Esophagus muscularis mucosa (tissue), 4 donors: ENCODE results near the gene ITPKC. TPM values are rescaled to one million over a fixed set of nuclear protein-coding genes. Genes with fewer than 3 reads are reported as not detected.
A peak's percentile ranks its signal among the peaks of the same experiment; 100 is the strongest.

ENCODE experiments used
- DNase-seq: peaks from one replicate; pipeline ENCODE4 v3.0.0-alpha.2; 2017; ENCODE audit errors: extremely low spot score
- H3K27ac ChIP-seq, 4 donors: fragments of 200-600 bp; sonication (generic); replicated peaks in 1 of 4; 1 replicate in 3 of 4; 2 replicates in 1 of 4; pipeline ENCODE4 v1.5.1; 2016 to 2019; ENCODE audit warnings: mild to moderate bottlenecking in 1 of 4
- H3K27me3 ChIP-seq, 4 donors: fragments of 200-600 bp; sonication (generic); one replicate each; pipeline versions ENCODE4 v1.5.1 to v1.6.0; 2016 to 2019
- H3K36me3 ChIP-seq, 4 donors: fragments of 200-600 bp; sonication (generic); one replicate each; pipeline ENCODE4 v1.5.1; 2016 to 2019
- H3K4me1 ChIP-seq, 4 donors: fragments of 200-600 bp; sonication (generic); one replicate each; pipeline ENCODE4 v1.5.1; 2016 to 2019
- H3K4me3 ChIP-seq, 4 donors: fragments of 200-600 bp; sonication (generic); 1 replicate in 2 of 4; 2 replicates in 2 of 4; pipeline ENCODE4 v1.5.1; 2016 to 2019; ENCODE audit warnings: mild to moderate bottlenecking in 4 of 4, moderate library complexity in 1 of 4
- H3K9me3 ChIP-seq, 4 donors: fragments of 200-600 bp; sonication (generic); 1 replicate in 3 of 4; 2 replicates in 1 of 4; pipeline ENCODE4 v1.5.1; 2016 to 2019
- EP300 ChIP-seq: sonication (generic); formaldehyde crosslinking; IDR thresholded peaks from one replicate; pipeline ENCODE4 v1.6.1; 2017; ENCODE audit warnings: antibody characterized with exemption
- POLR2A ChIP-seq: fragments of 450-650 bp; IDR thresholded peaks from one replicate; pipeline ENCODE4 v1.6.1; 2017; ENCODE audit warnings: antibody characterized with exemption, moderate library complexity, mild to moderate bottlenecking, low read depth
- POLR2AphosphoS5 ChIP-seq, 2 donors: sonication (generic); formaldehyde crosslinking; IDR thresholded peaks; one replicate each; pipeline ENCODE4 v1.6.1; 2017; ENCODE audit warnings: antibody characterized with exemption in 2 of 2
- whole genome bisulfite sequencing: methylation state at CpG from one replicate; pipeline ENCODE4 v1.1.5; 2018; 5-methylcytosine and 5-hydroxymethylcytosine counted together
- intact Hi-C: fragments of 100-400 bp; cut with DNase I; formaldehyde crosslinking; loops from one replicate; pipeline ENCODE4 v1.15.1; 2023
- total RNA-seq, 4 donors: library from RNA; depleted of rRNA; stranded (reverse); fragments of >200 nt; gene quantifications; one replicate each; pipeline versions ENCODE4 v1.1.0 to v1.2.1, GENCODE V29; 2016
- TF ChIP-seq, protein P1 (sequence below), 3 experiments: fragments of 200-600 bp in 2 of 3; fragments of 450-650 bp in 1 of 3; sonication (generic) in 2 of 3; IDR thresholded peaks; one replicate each; pipeline ENCODE4 v1.5.1; 2017 to 2019; ENCODE audit warnings: antibody characterized with exemption in 3 of 3, mild to moderate bottlenecking in 2 of 3, moderate library complexity in 1 of 3

Gene ITPKC
- total RNA-seq, 4 donors from 2014 or later = 28.7 to 123 (median 33.3) TPM

DNA sequence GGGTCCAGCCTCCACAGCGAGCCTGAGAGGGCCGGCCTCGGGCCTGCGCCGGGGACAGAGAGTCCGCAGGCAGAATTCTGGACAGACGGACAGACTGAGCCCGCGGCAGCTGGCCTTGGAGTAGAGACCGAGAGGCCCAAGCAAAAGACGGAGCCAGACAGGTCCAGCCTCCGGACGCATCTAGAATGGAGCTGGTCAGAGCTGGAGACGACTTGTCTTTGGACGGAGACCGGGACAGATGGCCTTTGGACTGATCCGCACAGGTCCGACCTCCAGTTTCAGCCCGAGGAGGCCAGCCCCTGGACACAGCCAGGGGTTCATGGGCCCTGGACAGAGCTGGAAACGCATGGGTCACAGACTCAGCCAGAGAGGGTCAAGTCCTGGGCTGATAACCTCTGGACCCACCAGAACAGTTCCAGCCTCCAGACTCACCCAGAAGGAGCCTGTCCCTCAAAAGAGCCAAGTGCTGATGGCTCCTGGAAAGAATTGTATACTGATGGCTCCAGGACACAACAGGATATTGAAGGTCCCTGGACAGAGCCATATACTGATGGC lies 490 bp downstream of the ITPKC start:
- TF ChIP-seq, protein P1, sequence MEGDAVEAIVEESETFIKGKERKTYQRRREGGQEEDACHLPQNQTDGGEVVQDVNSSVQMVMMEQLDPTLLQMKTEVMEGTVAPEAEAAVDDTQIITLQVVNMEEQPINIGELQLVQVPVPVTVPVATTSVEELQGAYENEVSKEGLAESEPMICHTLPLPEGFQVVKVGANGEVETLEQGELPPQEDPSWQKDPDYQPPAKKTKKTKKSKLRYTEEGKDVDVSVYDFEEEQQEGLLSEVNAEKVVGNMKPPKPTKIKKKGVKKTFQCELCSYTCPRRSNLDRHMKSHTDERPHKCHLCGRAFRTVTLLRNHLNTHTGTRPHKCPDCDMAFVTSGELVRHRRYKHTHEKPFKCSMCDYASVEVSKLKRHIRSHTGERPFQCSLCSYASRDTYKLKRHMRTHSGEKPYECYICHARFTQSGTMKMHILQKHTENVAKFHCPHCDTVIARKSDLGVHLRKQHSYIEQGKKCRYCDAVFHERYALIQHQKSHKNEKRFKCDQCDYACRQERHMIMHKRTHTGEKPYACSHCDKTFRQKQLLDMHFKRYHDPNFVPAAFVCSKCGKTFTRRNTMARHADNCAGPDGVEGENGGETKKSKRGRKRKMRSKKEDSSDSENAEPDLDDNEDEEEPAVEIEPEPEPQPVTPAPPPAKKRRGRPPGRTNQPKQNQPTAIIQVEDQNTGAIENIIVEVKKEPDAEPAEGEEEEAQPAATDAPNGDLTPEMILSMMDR (IDR thresholded peaks at IDR 0.05) = peak in 1 of 3 experiments; percentile 3
- no peak for TF ChIP-seq POLR2AphosphoS5 (IDR thresholded peaks at IDR 0.05)
- Histone ChIP-seq H3K27ac (peak overlapping the region; percentile 95 to 99 (median 98)), H3K9me3 (no peaks in the 10 kb centered on the region), H3K4me1 (peaks cover 37 to 88% (median 75%) of the 10 kb centered on the region in 4 donors), H3K27me3 (no peaks in the 10 kb centered on the region), H3K4me3 (peak overlapping the region; percentile 73 to 92 (median 78)), H3K36me3 (peaks cover 0 to 19% (median 11%) of the 10 kb centered on the region in 4 donors)
- DNase-seq = no peak
- no CpG with 5 or more reads among the region's 20 CpGs for WGBS
- intact Hi-C loops = no loop called here

DNA sequence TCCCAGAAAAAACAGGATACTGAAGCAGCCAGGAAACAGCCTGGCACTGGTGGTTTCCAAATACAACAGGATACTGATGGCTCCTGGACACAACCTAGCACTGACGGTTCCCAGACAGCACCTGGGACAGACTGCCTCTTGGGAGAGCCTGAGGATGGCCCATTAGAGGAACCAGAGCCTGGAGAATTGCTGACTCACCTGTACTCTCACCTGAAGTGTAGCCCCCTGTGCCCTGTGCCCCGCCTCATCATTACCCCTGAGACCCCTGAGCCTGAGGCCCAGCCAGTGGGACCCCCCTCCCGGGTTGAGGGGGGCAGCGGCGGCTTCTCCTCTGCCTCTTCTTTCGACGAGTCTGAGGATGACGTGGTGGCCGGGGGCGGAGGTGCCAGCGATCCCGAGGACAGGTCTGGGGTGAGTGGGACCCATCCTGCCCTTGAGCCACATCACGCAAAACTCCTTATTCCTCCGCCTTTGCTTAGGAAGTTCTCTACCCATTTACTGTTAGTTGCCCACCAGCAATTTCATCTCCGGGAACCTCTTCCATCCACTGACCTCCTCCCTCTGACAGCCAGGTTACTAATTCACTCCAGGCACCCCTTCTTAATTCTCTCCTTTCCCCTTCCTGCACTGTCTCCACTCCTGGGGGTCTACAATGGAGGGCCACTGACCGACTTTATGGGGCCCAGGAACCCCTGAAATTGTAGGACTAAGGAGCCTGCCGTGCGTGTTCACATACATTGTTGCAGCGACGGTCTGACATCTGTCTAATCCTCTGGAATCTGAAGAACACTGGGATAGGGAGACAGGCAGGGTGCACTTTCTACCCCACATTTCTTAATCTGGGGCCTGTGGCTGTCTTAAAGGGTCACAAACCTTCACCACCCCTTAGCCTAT lies 1.2 kb downstream of the ITPKC start:
- peaks cover 37 to 87% (median 82%) of the 10 kb centered on the region in 4 donors for H3K4me1 ChIP-seq
- peak overlapping the region; percentile 95 to 99 (median 98) for H3K27ac ChIP-seq
- H3K36me3 ChIP-seq = peaks cover 0 to 19% (median 7%) of the 10 kb centered on the region in 4 donors
- WGBS = 31% methylated on average over 11 of the region's 20 CpGs
- TF ChIP-seq, protein P1 (IDR thresholded peaks at IDR 0.05) = no peak
- TF ChIP-seq POLR2AphosphoS5 (IDR thresholded peaks at IDR 0.05) = peak in 1 of 2 donors; percentile 38
- peak overlapping the region; percentile 73 to 92 (median 78) for H3K4me3 ChIP-seq
- H3K9me3 ChIP-seq = no peaks in the 10 kb centered on the region
- H3K27me3 ChIP-seq = no peaks in the 10 kb centered on the region
- no peak for DNase-seq
- intact Hi-C loops = loop anchor here (2.0 kb wide), 1 partner anchor 31 kb away; no protein-coding TSS in a partner anchor

DNA sequence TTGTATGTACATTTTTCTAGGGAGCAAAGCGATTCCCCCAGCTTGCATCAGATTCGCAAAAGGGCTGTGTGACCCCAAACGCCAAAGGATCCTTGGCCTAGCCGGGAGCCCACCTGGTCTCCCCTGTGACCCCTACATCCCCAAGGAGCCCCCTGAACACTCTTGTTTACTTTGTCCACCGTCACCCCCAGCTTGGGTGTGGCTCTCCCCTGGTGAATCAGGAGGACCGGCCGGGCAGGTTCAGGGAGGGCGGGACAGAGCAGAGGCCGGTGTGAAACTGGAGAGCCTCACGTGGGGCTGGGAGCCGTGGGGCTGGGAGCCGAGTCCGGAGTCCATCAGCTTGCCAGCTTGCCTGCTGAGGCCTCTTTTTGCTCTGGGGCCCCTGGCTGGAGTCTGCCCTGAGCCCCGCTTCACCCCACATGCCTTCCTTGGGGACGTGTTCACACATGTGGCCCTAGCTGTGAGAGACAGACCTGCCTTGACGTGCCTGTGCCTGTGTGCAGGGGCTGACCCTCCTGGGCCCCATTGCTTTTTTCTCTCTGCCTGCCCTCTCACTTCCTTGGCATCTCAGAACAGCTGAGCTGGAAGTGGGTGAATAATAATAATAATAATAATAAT lies 2.0 kb downstream of the ITPKC start:
- Histone ChIP-seq H3K4me1 (peaks cover 36 to 89% (median 84%) of the 10 kb centered on the region in 4 donors), H3K9me3 (no peaks in the 10 kb centered on the region), H3K4me3 (peak overlapping the region; percentile 73 to 92 (median 78)), H3K36me3 (peaks cover 0 to 21% (median 9%) of the 10 kb centered on the region in 4 donors), H3K27me3 (no peaks in the 10 kb centered on the region), H3K27ac (peak overlapping the region; percentile 95 to 99 (median 98))
- DNase-seq = no peak
- TF ChIP-seq POLR2AphosphoS5 (IDR thresholded peaks at IDR 0.05) = peak; percentile 56 to 73
- TF ChIP-seq EP300 = no peak
- TF ChIP-seq, protein P1 (IDR thresholded peaks at IDR 0.05) = no peak
- peak; percentile 35 for TF ChIP-seq POLR2A
- WGBS = 13% methylated on average over 14 of the region's 16 CpGs
- intact Hi-C loops = loop anchor here (2.0 kb wide), 1 partner anchor 30 kb away; no protein-coding TSS in a partner anchor

DNA sequence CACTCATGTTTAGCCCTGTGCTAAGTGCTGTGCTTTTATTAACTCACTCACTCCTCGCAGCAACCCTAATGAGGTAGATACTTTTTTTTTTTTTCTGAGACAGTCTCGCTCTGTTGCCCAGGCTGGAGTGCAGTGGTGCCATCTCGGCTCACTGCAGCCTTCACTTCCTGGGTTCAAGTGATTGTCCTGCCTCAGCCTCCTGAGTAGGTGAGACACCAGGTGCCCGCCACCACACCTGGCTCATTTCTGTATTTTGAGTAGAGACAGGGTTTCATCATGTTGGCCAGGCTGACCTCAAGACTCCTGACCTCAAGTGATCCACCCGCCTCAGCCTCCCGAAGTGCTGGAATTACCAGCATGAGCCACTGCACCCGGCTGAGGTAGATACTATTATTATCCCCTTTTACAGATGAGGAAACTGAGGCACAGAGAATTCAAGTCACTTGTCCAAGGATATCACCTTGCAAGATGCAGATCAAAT lies 2.5 kb downstream of the ITPKC start:
- peaks cover 0 to 26% (median 15%) of the 10 kb centered on the region in 4 donors for H3K36me3 ChIP-seq
- H3K4me1 ChIP-seq = peaks cover 33 to 89% (median 84%) of the 10 kb centered on the region in 4 donors
- no peak for DNase-seq
- no peak for TF ChIP-seq EP300
- no peak for TF ChIP-seq POLR2AphosphoS5 (IDR thresholded peaks at IDR 0.05)
- TF ChIP-seq POLR2A = no peak
- TF ChIP-seq, protein P1 (IDR thresholded peaks at IDR 0.05) = no peak
- intact Hi-C loops = loop anchor here (2.0 kb wide), 1 partner anchor 29 kb away; no protein-coding TSS in a partner anchor
- H3K27ac ChIP-seq = peak overlapping the region; percentile 95 to 99 (median 98)
- H3K4me3 ChIP-seq = peak overlapping the region; percentile 73 to 92 (median 78)
- H3K27me3 ChIP-seq = no peaks in the 10 kb centered on the region
- WGBS = 48% methylated on average over 7 of the region's 7 CpGs
- no peaks in the 10 kb centered on the region for H3K9me3 ChIP-seq
